Stimulated activated effector memory CD8-positive, alpha-beta T cell treated with anti-CD3 and anti-CD28 coated beads, Interleukin-12 subunit alpha, Interleukin-12 subunit beta, amount 100 ng/mL, for 72 hours (primary cell): Measurements from ENCODE around the gene HOXC11.

Experiments used
- ATAC-seq: fragments of 150-1000 bp; cut with Tn5 transposase; 2 replicates; pipeline ENCODE4 v1.10.0; 2021
- DNase-seq, 2 donors: peaks; one replicate each; pipeline ENCODE4 v3.0.0; 2021 to 2022; ENCODE audit warnings: low spot score in 2 of 2
- H3K27ac Mint-ChIP-seq: one replicate; pipeline ENCODE4 v1.8.0; 2022; ENCODE audit warnings: mild to moderate bottlenecking, mixed read lengths
- H3K36me3 Mint-ChIP-seq: one replicate; pipeline ENCODE4 v1.8.0; 2022; ENCODE audit warnings: mild to moderate bottlenecking, mixed read lengths
- H3K4me1 Mint-ChIP-seq: one replicate; pipeline ENCODE4 v1.8.0; 2022; ENCODE audit warnings: mixed read lengths
- H3K4me3 Mint-ChIP-seq: one replicate; pipeline ENCODE4 v1.8.0; 2022; ENCODE audit warnings: mild to moderate bottlenecking, mixed read lengths
- H3K9me3 Mint-ChIP-seq: one replicate; pipeline ENCODE4 v1.8.0; 2022; ENCODE audit warnings: mixed read lengths

Gene HOXC11

GRCh38 chr12:54018468-54018984 lies 45.6 kb downstream of the HOXC11 start:
- Mint-ChIP-seq H3K9me3 (no peaks in the 10 kb centered on the region), H3K4me3 (peak overlapping the region; percentile 84), H3K4me1 (peaks cover 42% of the 10 kb centered on the region), H3K27ac (peak overlapping the region; percentile 87), H3K36me3 (peaks cover 6% of the 10 kb centered on the region)
- no peak for ATAC-seq
- no peak for DNase-seq

GRCh38 chr12:54019091-54019811 lies 46.3 kb downstream of the HOXC11 start:
- no peak overlapping the region for H3K4me3 Mint-ChIP-seq
- ATAC-seq (no peak), DNase-seq (no peak)
- peaks cover 38% of the 10 kb centered on the region for H3K4me1 Mint-ChIP-seq
- H3K9me3 Mint-ChIP-seq = no peaks in the 10 kb centered on the region
- no peak overlapping the region for H3K27ac Mint-ChIP-seq
- no peaks in the 10 kb centered on the region for H3K36me3 Mint-ChIP-seq

DNA sequence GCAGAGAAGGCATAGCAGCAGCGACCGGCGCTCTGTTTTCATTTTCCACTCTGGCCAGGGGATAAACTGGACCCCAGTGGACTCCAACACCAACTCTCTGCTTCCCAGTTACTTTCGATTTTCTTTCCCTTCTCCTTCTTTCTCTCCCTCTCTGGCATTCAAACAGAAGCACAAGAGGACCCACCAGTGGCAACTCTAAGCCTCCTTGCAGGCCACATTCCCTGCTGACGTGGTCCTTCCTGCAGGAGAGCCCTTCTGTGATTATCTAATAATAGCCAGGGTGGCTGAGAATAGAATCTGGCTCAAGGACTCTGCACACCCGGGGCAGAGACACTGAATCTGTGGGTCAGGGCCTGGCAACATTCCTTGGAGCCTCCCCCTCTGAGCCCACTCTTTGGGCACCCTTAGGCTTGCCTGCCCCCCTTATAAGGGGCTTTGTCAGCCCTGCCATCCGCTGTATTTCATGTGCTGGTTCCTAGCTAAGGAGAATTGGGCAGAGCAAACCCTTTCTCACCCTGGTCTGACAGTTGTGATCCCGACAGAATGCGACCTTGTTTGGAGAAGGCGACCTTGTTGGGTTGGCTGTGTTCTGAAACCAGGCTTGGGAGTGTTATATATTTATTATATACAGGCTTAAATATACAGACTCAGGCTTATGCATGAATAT lies 47.1 kb downstream of the HOXC11 start:
- Mint-ChIP-seq H3K27ac (no peak overlapping the region), H3K4me1 (peaks cover 30% of the 10 kb centered on the region), H3K4me3 (no peak overlapping the region), H3K9me3 (no peaks in the 10 kb centered on the region), H3K36me3 (no peaks in the 10 kb centered on the region)
- DNase-seq = no peak
- no peak for ATAC-seq

DNA sequence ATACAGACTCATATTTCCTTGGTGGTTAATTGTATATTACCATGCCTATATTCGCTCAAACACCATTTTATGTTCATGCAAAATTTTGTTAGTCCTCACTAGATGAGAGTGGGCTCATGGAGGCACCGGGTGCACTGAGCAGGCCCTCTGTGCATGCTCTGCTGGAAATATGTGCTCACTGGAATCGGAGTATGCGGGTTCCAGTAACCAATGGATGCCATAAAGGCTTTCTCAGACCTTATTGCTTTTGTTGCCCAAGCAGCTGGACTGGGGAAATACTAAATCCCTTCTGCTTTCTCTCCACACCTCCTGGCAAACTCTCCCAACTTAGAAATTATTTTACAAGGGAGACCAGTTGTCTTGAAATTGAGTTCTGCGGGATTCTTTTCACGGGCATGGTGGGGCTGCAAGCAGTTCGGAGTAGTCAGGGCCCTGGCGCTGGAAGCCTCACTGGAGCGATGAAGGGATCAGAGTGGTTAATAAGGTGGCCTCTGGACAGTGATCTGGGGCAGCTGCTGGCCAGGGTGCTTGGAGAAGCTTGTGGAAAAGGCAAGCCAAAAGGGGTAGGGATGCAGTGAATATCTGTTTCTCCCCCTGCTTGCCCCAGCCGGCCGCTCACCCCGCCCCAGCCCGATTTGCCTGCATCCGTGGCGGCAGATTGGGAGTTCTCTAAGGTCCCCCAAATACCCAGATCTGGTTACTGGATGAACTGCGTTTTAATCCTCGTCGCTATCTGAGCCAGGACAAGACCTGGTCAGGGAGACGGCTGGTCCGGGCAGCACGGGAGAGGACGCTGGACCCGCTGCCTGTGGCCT lies 47.9 kb downstream of the HOXC11 start:
- peaks cover 29% of the 10 kb centered on the region for H3K4me1 Mint-ChIP-seq
- DNase-seq (no peak), ATAC-seq (no peak)
- no peak overlapping the region for H3K27ac Mint-ChIP-seq
- H3K4me3 Mint-ChIP-seq = no peak overlapping the region
- H3K9me3 Mint-ChIP-seq = no peaks in the 10 kb centered on the region
- H3K36me3 Mint-ChIP-seq = no peaks in the 10 kb centered on the region

DNA sequence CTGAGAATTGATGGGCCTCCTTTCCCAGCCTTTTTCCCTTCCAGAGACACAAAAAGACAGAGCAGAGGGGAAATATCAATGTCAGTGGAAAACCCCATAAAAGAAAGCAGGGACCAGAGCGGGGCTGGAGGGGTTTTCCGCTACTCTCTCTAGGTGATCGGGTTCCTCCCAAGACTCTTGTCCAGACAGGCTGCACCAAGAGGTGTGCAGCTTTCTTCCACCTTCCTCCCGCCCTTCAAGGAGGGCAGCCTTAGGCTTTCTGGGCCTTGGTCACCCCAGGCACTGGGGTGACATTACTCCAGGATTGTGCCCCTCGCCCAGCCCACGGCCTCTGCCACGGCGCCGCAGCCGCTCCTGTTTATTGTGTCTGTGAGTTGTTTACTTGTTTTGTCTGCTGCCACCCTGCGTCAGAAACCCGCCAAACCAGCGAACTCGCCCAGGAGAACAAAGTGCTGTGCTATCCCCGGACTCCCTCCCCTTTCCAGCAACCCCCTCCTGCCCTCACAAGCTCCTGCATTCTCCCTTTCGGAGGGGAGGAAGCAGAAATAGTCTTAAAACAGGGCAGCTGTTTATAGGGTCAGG lies 48.6 kb downstream of the HOXC11 start:
- Mint-ChIP-seq H3K4me1 (peaks cover 33% of the 10 kb centered on the region), H3K36me3 (no peaks in the 10 kb centered on the region), H3K9me3 (no peaks in the 10 kb centered on the region), H3K4me3 (no peak overlapping the region), H3K27ac (no peak overlapping the region)
- DNase-seq (no peak), ATAC-seq (no peak)

DNA sequence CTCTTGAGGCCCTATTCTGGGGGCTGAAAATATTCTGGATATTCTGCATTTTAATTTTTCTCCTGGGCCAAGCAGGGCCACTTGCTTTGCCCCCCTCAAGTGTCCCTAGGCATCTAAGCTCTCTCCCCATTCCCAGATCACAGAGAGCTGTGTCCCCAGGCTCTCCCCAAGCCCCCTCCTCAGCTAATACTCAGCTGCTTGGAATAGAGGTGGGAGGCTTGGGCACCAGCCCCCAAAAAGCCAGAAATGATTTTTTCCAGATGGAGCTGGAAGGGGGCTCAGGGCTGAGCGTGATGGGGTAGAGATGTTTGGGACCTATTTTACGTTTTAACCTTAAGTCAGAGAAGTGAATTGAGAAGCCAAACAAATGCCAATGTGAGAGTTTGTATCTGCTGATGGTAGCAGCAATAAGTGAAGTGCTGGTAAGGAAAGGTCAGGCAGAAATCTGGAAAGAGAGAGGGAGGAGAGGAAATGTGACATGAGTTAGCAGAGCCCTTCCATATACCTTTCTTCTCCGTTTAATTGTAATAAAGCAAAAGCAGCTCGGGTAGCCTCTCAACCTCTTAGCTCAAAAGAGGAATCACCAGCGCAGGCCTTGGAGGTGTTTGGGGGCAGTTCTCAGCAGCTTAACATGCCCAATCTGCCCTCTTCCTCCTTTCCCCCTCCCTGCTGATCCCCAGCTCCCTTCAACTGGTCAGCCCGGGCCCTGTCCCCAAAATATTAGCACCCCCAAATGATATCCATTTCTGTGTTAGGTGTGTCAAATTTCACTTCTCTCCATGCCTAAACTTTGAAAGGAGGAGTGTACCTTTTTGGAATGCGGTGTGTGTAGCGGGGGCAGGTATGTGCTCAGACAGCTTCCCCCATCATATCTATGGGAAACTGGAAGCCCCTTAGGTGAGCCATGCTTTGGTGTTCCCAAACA lies 50.3 kb downstream of the HOXC11 start:
- H3K36me3 Mint-ChIP-seq = peaks cover 6% of the 10 kb centered on the region
- no peak overlapping the region for H3K4me3 Mint-ChIP-seq
- DNase-seq (no peak), ATAC-seq (no peak)
- no peak overlapping the region for H3K27ac Mint-ChIP-seq
- peaks cover 25% of the 10 kb centered on the region for H3K4me1 Mint-ChIP-seq
- no peaks in the 10 kb centered on the region for H3K9me3 Mint-ChIP-seq

GRCh38 chr12:54024127-54024526 lies 51.2 kb downstream of the HOXC11 start:
- peaks cover 24% of the 10 kb centered on the region for H3K4me1 Mint-ChIP-seq
- ATAC-seq (no peak), DNase-seq (no peak)
- no peaks in the 10 kb centered on the region for H3K9me3 Mint-ChIP-seq
- peaks cover 6% of the 10 kb centered on the region for H3K36me3 Mint-ChIP-seq
- H3K4me3 Mint-ChIP-seq = no peak overlapping the region
- H3K27ac Mint-ChIP-seq = no peak overlapping the region

DNA sequence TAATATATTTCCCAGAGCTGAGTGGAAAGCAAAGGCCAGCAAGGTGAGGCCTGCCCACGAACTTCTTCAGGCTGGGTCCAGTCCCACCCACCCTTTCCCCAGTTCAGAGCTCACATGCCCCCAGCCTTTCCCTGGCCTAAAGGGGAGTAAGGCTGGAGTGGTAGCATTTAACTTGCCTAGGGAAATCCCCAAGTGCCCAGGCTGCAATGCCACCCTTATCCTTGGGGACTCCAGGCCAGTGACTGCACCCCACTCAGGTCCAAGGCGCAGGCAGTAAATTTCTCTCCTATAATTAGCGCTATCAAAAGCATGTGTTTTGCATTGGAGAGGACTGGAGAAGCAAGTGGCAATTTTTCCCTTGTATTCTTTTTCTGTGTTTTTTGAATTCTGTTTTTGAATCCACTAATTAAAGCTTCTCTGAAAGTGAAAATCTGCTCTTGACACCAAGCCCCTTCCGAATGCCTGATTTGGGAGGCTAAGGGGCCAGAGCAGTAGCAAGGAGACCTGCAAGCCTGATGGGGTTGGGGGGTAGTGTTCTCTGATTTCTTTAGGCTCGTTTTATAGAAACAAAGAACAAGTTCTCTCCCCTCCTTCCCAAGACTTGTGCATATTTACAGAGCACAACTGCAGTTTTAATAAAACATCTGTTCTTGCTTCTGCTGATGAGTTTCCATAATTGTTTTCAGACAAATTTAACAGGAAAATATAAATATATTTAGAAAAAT lies 51.8 kb downstream of the HOXC11 start:
- H3K4me3 Mint-ChIP-seq = no peak overlapping the region
- peaks cover 22% of the 10 kb centered on the region for H3K4me1 Mint-ChIP-seq
- DNase-seq (no peak), ATAC-seq (no peak)
- H3K36me3 Mint-ChIP-seq = peaks cover 6% of the 10 kb centered on the region
- no peak overlapping the region for H3K27ac Mint-ChIP-seq
- H3K9me3 Mint-ChIP-seq = no peaks in the 10 kb centered on the region

GRCh38 chr12:54025499-54026405 lies 52.8 kb downstream of the HOXC11 start:
- DNase-seq = no peak
- Mint-ChIP-seq H3K9me3 (no peaks in the 10 kb centered on the region), H3K27ac (no peak overlapping the region), H3K4me1 (peaks cover 17% of the 10 kb centered on the region), H3K36me3 (peaks cover 6% of the 10 kb centered on the region), H3K4me3 (no peak overlapping the region)
- no peak for ATAC-seq

- peaks cover 6% of the 10 kb centered on the region for H3K36me3 Mint-ChIP-seq
- peaks cover 11% of the 10 kb centered on the region for H3K4me1 Mint-ChIP-seq
- no peaks in the 10 kb centered on the region for H3K9me3 Mint-ChIP-seq
- no peak for DNase-seq
- H3K27ac Mint-ChIP-seq = no peak overlapping the region
- ATAC-seq = no peak
- no peak overlapping the region for H3K4me3 Mint-ChIP-seq
Measured at GRCh38 chr12:54026640-54027441, 53.9 kb downstream of the HOXC11 start.
